Measurements from ENCODE around the gene SARS1. TPM values are rescaled to one million over a fixed set of nuclear protein-coding genes. Genes with fewer than 3 reads are reported as not detected.

SARS1 gene
- total and polyA plus RNA-seq, 2 donors (not counting 1 experiment from before 2014, with no cell fraction given): 59.1 to 115 TPM

DNA sequence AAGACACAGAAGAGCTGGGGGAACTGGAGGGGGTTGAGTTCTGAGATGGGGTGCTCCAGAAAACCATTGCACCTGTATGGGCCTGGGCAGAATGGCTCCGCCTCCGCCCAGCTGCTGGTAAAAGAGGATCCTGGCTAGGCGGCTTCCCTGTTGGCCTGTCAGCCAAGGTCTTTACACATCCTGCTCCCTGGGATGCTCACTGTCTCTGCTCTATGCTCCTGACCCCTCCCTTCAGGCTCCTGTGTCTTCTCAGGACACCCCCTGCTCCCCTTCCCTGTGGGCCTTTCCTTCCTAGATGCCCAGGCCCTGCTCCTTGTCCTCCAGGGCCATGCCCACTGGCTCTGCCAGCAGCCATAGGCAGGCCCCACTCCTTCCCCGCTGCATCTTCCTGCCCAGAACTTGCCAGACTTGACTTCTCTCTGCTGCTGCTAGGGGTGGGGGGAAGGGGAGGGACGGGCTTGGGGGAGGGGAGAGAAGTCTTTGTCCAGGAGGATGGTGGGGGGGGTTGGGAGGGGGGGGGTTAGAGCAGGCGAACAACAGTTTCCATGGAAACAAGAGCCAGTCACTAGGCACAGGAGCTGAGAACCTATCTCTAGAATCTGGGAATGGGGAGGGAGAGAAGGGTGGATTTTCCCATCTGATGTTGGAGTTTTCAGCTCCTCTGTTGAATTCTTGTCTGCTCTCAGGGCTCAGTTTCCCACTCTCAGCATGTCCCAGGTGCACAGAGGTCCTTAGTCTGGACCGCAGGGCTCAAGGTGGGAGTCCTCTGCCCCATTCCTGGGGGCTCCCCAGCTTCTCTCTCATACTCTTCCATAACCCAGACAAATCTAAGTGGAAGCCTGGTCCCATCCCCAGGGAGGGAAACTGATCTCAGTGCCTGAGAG is 46.2 kb downstream of the SARS1 start:
- ATAC-seq (ENCODE audit: low read depth) (no peak), DNase-seq (no peak)
- Mint-ChIP-seq H3K4me1 (peaks cover 4% of the 10 kb centered on the region), H3K9me3 (ENCODE audit: insufficient read depth) (no peaks in the 10 kb centered on the region), H3K4me3 (no peak overlapping the region), H3K27me3 (peaks cover 9% of the 10 kb centered on the region), H3K27ac (no peak overlapping the region)
- ChIA-PET CTCF (interaction anchor here (1.3 to 8.1 kb wide), 2 partner anchors 17 to 140 kb away, joined by 3 to 73 read pairs; no protein-coding TSS in a partner anchor), POLR2A (no interaction called here)
- H3K4me2 ChIP-seq (replicated peaks; ENCODE audit: low read depth, low read length, poor library complexity, severe bottlenecking): no peak overlapping the region
- no peaks in the 10 kb centered on the region for H3K36me3 ChIP-seq (replicated peaks in 1 of 2; ENCODE audit: control extremely low read depth in 1 of 2, control insufficient read depth in 1 of 2, extremely low read depth in 1 of 2, insufficient read depth in 2 of 2, low read length in 1 of 2)
- H3K79me2 ChIP-seq (ENCODE audit: control insufficient read depth, insufficient read depth, low read length): no peaks in the 10 kb centered on the region
- H2AFZ ChIP-seq (ENCODE audit: insufficient read depth, low read depth, low read length, poor library complexity, severe bottlenecking): no peak overlapping the region
- no peak overlapping the region for H3K27ac ChIP-seq (ENCODE audit: low read length in 2 of 2)
- WGBS (ENCODE audit: insufficient coverage): 86% methylated on average over 5 of the region's 7 CpGs
- no peaks in the 10 kb centered on the region for H3K9me3 ChIP-seq (ENCODE audit: control extremely low read depth in 1 of 3, control insufficient read depth in 2 of 3, insufficient read depth in 1 of 3, low read length in 2 of 3)
- H4K20me1 ChIP-seq (ENCODE audit: control insufficient read depth, insufficient read depth, low read length, poor library complexity, severe bottlenecking): no peaks in the 10 kb centered on the region
- no peak overlapping the region for H3K9ac ChIP-seq (ENCODE audit: low read length)
- H3K4me3 ChIP-seq (ENCODE audit: control extremely low read depth in 1 of 5, extremely low read depth in 1 of 5, insufficient read depth in 1 of 5, low read depth in 2 of 5, low read length in 4 of 5): no peak overlapping the region
- H3K27me3 ChIP-seq (replicated peaks in 1 of 4; ENCODE audit: control extremely low read depth in 1 of 4, control insufficient read depth in 3 of 4, insufficient read depth in 4 of 4, low read length in 3 of 4): peaks cover 0 to 4% (median 0%) of the 10 kb centered on the region in 4 experiments
- H3K4me1 ChIP-seq (ENCODE audit: control insufficient read depth in 2 of 2, insufficient read depth in 2 of 2, low read length in 2 of 2): peaks cover 0 to 3% of the 10 kb centered on the region in 2 donors
- TF ChIP-seq EZH2 (IDR thresholded peaks at IDR 0.05; ENCODE audit: borderline replicate concordance, insufficient read depth, low read depth, low read length, poor library complexity, severe bottlenecking) (no peak), CTCF (IDR thresholded peaks at IDR 0.05) (no peak)
- intact Hi-C loops (cut with micrococcal nuclease): no loop called here

DNA sequence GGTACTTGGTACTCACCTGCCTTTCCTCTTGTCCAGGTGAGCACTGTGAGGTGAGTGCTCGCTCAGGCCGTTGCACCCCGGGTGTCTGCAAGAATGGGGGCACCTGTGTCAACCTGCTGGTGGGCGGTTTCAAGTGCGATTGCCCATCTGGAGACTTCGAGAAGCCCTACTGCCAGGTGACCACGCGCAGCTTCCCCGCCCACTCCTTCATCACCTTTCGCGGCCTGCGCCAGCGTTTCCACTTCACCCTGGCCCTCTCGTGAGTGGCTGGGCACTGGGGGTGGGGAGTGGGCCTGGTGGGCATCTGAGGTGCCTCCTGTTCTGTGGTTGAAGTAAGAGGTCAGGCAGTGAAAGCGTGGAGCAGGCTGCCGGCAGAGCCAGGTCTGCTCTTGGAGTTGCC is 47.3 kb downstream of the SARS1 start:
- Mint-ChIP-seq H3K27ac (no peak overlapping the region), H3K27me3 (peaks cover 6% of the 10 kb centered on the region), H3K4me3 (no peak overlapping the region), H3K9me3 (ENCODE audit: insufficient read depth) (no peaks in the 10 kb centered on the region), H3K4me1 (peaks cover 4% of the 10 kb centered on the region)
- Histone ChIP-seq H3K79me2 (ENCODE audit: control insufficient read depth, insufficient read depth, low read length) (no peaks in the 10 kb centered on the region), H3K27me3 (replicated peaks in 1 of 4; ENCODE audit: control extremely low read depth in 1 of 4, control insufficient read depth in 3 of 4, insufficient read depth in 4 of 4, low read length in 3 of 4) (peaks cover 0 to 4% (median 0%) of the 10 kb centered on the region in 4 experiments), H3K4me3 (ENCODE audit: control extremely low read depth in 1 of 5, extremely low read depth in 1 of 5, insufficient read depth in 1 of 5, low read depth in 2 of 5, low read length in 4 of 5) (no peak overlapping the region), H3K4me1 (ENCODE audit: control insufficient read depth in 2 of 2, insufficient read depth in 2 of 2, low read length in 2 of 2) (peaks cover 0 to 3% of the 10 kb centered on the region in 2 donors), H3K36me3 (replicated peaks in 1 of 2; ENCODE audit: control extremely low read depth in 1 of 2, control insufficient read depth in 1 of 2, extremely low read depth in 1 of 2, insufficient read depth in 2 of 2, low read length in 1 of 2) (no peaks in the 10 kb centered on the region), H3K9ac (ENCODE audit: low read length) (no peak overlapping the region), H3K27ac (ENCODE audit: low read length in 2 of 2) (no peak overlapping the region), H3K9me3 (ENCODE audit: control extremely low read depth in 1 of 3, control insufficient read depth in 2 of 3, insufficient read depth in 1 of 3, low read length in 2 of 3) (no peaks in the 10 kb centered on the region), H3K4me2 (replicated peaks; ENCODE audit: low read depth, low read length, poor library complexity, severe bottlenecking) (no peak overlapping the region), H2AFZ (ENCODE audit: insufficient read depth, low read depth, low read length, poor library complexity, severe bottlenecking) (no peak overlapping the region), H4K20me1 (ENCODE audit: control insufficient read depth, insufficient read depth, low read length, poor library complexity, severe bottlenecking) (no peaks in the 10 kb centered on the region)
- ChIA-PET POLR2A (no interaction called here), CTCF (interaction anchor here (8.1 kb wide), 1 partner anchor 139 kb away, joined by 73 read pairs; no protein-coding TSS in a partner anchor)
- no peak for TF ChIP-seq CTCF (IDR thresholded peaks at IDR 0.05)
- intact Hi-C loops (cut with micrococcal nuclease): no loop called here
- ATAC-seq (ENCODE audit: low read depth): no peak
- DNase-seq: no peak
- WGBS (ENCODE audit: insufficient coverage): 93% methylated on average over 16 of the region's 16 CpGs

Data from B cell (primary cell).